NB4 (cell line): ENCODE results near the gene DCLK1.

Experiments
- DNase-seq: peaks from one replicate; pipeline ENCODE4 v3.0.0; 2010; ENCODE audit warnings: low read depth
- H3K4me3 ChIP-seq: one replicate; pipeline ENCODE4 v1.5.1; 2011; ENCODE audit warnings: mild to moderate bottlenecking, low read depth, low read length, moderate library complexity
- MYC ChIP-seq: IDR thresholded peaks from 2 replicates; pipeline ENCODE4 v1.6.1; 2011; ENCODE audit warnings: low read depth, low read length
- POLR2A ChIP-seq: IDR thresholded peaks from 2 replicates; pipeline ENCODE4 v1.6.1; 2011; ENCODE audit warnings: mild to moderate bottlenecking; ENCODE audit not compliant: insufficient read length; ENCODE audit errors: extremely low read depth
- TF ChIP-seq, protein P1 (sequence below): IDR thresholded peaks from 2 replicates; pipeline ENCODE4 v1.6.1; 2011; ENCODE audit warnings: low read depth, low read length
- TF ChIP-seq, protein P2 (sequence below): IDR thresholded peaks from one replicate; pipeline ENCODE4 v1.5.1; 2012; ENCODE audit warnings: low read depth, low read length

The DCLK1 gene

DNA sequence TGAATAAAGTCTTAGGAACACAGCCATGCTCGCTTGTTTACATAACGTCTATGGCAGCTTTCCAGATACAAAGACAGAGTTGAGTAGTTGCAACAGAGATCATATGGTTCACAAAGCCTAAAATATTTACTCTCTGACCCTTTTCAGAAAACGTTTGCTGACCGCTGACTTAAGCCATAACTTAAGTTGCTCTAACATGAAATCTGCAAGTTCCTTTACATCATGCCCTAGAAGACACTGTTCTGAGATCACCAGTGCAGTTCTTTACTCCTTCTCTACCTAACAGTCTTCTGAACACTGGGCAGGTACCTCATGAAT is 166.4 kb downstream of the DCLK1 start:
- H3K4me3 ChIP-seq: no peak overlapping the region
- no peak for TF ChIP-seq POLR2A
- TF ChIP-seq, protein P1, sequence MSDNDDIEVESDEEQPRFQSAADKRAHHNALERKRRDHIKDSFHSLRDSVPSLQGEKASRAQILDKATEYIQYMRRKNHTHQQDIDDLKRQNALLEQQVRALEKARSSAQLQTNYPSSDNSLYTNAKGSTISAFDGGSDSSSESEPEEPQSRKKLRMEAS: no peak
- TF ChIP-seq MYC: no peak
- TF ChIP-seq, protein P2, sequence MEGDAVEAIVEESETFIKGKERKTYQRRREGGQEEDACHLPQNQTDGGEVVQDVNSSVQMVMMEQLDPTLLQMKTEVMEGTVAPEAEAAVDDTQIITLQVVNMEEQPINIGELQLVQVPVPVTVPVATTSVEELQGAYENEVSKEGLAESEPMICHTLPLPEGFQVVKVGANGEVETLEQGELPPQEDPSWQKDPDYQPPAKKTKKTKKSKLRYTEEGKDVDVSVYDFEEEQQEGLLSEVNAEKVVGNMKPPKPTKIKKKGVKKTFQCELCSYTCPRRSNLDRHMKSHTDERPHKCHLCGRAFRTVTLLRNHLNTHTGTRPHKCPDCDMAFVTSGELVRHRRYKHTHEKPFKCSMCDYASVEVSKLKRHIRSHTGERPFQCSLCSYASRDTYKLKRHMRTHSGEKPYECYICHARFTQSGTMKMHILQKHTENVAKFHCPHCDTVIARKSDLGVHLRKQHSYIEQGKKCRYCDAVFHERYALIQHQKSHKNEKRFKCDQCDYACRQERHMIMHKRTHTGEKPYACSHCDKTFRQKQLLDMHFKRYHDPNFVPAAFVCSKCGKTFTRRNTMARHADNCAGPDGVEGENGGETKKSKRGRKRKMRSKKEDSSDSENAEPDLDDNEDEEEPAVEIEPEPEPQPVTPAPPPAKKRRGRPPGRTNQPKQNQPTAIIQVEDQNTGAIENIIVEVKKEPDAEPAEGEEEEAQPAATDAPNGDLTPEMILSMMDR: no peak
- no peak for DNase-seq

DNA sequence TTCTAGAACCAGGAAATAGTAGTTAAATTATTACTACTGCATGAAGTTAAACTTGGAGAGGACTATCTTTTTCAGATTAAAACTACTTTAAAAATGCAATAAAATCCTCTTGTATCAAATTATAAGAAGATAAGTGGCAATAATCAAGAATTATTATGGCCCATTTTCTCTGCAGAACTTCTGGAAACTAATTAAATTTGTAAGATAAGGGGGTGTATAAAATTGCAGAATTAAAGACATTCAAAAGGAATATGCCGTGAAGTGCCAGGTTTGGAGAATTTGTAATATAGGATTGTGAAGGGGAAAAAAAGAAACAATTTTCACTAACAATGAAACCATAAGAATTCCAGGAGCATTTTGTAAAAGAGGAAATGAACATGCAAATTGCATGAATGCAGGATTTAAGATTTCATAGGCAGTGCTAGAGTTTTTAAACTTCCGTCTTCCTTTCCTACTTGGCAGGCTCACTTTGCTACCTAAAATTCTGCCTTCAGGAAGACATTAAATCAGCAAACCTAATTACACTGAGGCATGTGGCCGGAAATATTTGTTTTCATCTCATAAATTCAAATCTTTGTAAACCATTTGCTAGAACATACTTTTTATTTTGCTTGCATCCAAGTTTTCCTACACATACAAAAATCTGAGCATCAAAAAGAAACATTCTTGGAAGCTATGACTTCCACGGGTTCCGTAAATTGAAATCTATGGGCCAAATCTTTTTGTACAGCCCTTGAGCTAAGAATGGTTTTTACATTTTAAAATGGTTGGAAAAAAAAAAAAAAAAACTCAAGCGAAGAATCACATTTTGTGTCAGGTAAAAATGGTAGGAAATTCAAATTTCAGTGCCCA is 166.9 kb downstream of the DCLK1 start:
- TF ChIP-seq MYC (no peak), POLR2A (no peak)
- TF ChIP-seq, protein P1: no peak
- TF ChIP-seq, protein P2: no peak
- H3K4me3 ChIP-seq: no peak overlapping the region
- DNase-seq: no peak

DNA sequence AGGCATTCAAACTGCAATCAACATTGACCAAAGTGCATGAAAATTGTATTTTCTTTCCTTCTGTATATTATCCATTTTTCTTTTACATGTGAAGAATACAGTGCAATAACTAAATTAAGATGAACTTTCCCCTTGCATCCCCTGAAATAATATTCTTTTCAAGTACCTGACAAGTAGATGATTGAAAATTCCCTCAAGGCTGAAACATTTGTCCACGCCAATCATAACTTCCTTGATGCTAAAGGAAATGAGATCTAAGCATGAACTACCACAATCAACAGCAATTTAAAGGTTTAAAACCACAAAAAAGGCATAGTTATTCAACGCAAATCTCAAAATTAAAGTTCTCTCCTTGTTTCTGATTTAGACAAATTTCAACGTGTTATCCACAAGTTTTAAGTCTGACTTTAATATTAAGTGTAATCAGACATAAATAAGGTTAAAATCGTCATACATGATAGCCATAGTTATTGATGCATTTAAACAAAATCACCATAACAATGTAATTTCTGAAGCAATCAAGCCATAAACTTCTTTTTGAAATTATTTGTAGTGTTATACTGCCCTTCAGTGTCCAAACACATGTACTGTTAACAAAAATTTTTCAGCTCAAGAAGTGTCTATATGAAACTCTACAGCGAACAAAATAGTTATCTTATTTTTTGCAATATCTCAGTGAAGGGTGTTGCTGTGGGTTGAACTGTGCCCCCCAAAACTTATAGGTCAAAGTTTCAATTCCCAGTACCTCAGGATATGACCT is 169.5 kb downstream of the DCLK1 start:
- H3K4me3 ChIP-seq: no peak overlapping the region
- TF ChIP-seq POLR2A: no peak
- TF ChIP-seq, protein P2: no peak
- TF ChIP-seq, protein P1: no peak
- no peak for TF ChIP-seq MYC

DNA sequence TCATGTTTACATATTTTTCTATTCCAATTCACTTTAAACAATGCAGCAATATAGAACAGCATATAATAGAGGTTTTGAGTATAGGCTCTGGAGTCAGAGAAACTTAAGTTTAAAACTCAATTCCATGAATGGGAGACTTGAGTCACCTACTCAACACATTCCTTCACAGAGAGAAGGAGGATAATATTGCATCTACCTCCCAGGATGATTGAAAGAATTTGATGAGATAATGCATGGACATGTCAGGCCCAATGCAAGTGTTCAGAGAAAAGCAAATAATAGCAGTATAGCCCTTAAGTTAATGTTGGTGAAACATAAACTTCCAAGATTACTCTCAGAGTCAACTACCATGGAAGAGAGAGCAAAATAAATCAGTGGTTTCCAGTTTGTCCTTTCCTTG is 170.2 kb downstream of the DCLK1 start:
- H3K4me3 ChIP-seq: no peak overlapping the region
- no peak for TF ChIP-seq POLR2A
- TF ChIP-seq, protein P1: no peak
- TF ChIP-seq MYC: no peak
- TF ChIP-seq, protein P2: no peak
- DNase-seq: no peak

More for the DNA sequence above, 169.5 kb downstream of the DCLK1 start:
- no peak for DNase-seq

DNA sequence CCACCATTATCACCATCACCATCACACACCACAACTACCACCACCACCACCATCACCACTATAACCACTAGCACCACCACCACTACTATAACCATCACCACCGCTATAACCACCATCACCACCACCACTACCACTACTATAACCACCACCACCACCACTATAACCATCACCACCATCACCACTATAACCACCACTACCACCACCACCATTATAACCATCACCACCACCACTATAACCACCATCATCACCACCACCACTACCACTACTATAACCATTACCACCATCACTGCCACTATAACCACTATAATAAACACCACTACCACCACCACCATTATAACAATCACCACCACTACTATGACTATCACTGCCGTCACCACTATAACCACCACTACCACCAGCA is 173.2 kb downstream of the DCLK1 start:
- no peak for DNase-seq
- TF ChIP-seq, protein P1: no peak
- TF ChIP-seq POLR2A (no peak), MYC (no peak)
- TF ChIP-seq, protein P2: no peak
- no peak overlapping the region for H3K4me3 ChIP-seq
